Spleen (tissue), 11 donors: Measurements from ENCODE around the gene KAT6B. TPM values are rescaled to one million over a fixed set of nuclear protein-coding genes. Genes with fewer than 3 reads are reported as not detected.

ENCODE experiments used
- DNase-seq: peaks from one replicate; pipeline ENCODE4 v3.0.0-alpha.2; 2020
- H3K27ac ChIP-seq, 8 donors: fragments of 200-600 bp; sonication (generic) in 7 of 8; 1 replicate in 4 of 8; 2 replicates in 4 of 8; pipeline versions ENCODE4 v1.5.0 to v1.8.0; 2016 to 2021; ENCODE audit warnings: inconsistent platforms in 4 of 8, mild to moderate bottlenecking in 4 of 8, moderate library complexity in 1 of 8
- H3K27me3 ChIP-seq, 7 donors: fragments of 200-600 bp; sonication (generic) in 6 of 7; replicated peaks in 1 of 7; 1 replicate in 4 of 7; 2 replicates in 3 of 7; pipeline versions ENCODE4 v1.5.0 to v1.8.0; 2016 to 2021; ENCODE audit warnings: inconsistent platforms in 3 of 7, mild to moderate bottlenecking in 1 of 7
- H3K36me3 ChIP-seq, 6 donors: fragments of 200-600 bp; sonication (generic) in 5 of 6; 1 replicate in 4 of 6; 2 replicates in 2 of 6; pipeline versions ENCODE4 v1.5.0 to v1.8.0; 2016 to 2021; ENCODE audit warnings: inconsistent platforms in 2 of 6
- H3K4me1 ChIP-seq, 6 donors: fragments of 200-600 bp; sonication (generic) in 5 of 6; 1 replicate in 3 of 6; 2 replicates in 3 of 6; pipeline versions ENCODE4 v1.5.0 to v1.8.0; 2016 to 2021; ENCODE audit warnings: inconsistent platforms in 3 of 6
- H3K4me3 ChIP-seq, 8 donors: fragments of 200-600 bp; sonication (generic) in 7 of 8; 1 replicate in 4 of 8; 2 replicates in 4 of 8; pipeline versions ENCODE4 v1.5.0 to v1.8.0; 2016 to 2021; ENCODE audit warnings: inconsistent platforms in 4 of 8, mild to moderate bottlenecking in 4 of 8, moderate library complexity in 2 of 8
- H3K9me3 ChIP-seq, 8 donors: fragments of 200-600 bp; sonication (generic) in 7 of 8; 1 replicate in 4 of 8; 2 replicates in 4 of 8; pipeline versions ENCODE4 v1.5.0 to v1.8.0; 2016 to 2021; ENCODE audit warnings: inconsistent platforms in 4 of 8
- CTCF ChIP-seq, 11 experiments: fragments of 200-600 bp in 7 of 11; fragments of 450-650 bp in 4 of 11; sonication (generic) in 4 of 11; IDR thresholded peaks in 8 of 11; conservative IDR thresholded peaks in 3 of 11; 1 replicate in 7 of 11; 2 replicates in 4 of 11; pipeline versions ENCODE4 v1.4.0 to v1.8.0; 2016 to 2021; ENCODE audit warnings: antibody characterized with exemption in 11 of 11, inconsistent platforms in 4 of 11, mild to moderate bottlenecking in 1 of 11
- POLR2A ChIP-seq, 3 donors: fragments of 450-650 bp; IDR thresholded peaks; one replicate each; pipeline ENCODE4 v1.5.1; 2017; ENCODE audit warnings: antibody characterized with exemption in 3 of 3, mild to moderate bottlenecking in 1 of 3
- POLR2AphosphoS5 ChIP-seq, 3 donors: sonication (generic); formaldehyde crosslinking; IDR thresholded peaks; one replicate each; pipeline ENCODE4 v1.5.1; 2017; ENCODE audit warnings: antibody characterized with exemption in 3 of 3
- WGBS, 5 donors: extraction: QIAGEN DNeasy Blood & Tissue Kit in 3 of 5; methylation state at CpG; one replicate each; pipeline versions ENCODE4 v1.1.5 to v1.1.7; 2013 to 2018; 5-methylcytosine and 5-hydroxymethylcytosine counted together
- intact Hi-C: fragments of 100-400 bp; cut with DNase I; formaldehyde crosslinking; loops from one replicate; pipeline ENCODE4 v1.15.0; 2023; ENCODE audit warnings: low total_unique reads
- polyA plus RNA-seq, 3 donors: library from polyadenylated mRNA; stranded (reverse); fragments of 200-250 nt; gene quantifications; one replicate each; pipeline ENCODE4 v1.2.1, GENCODE V29; 2013
- total RNA-seq, 7 donors: library from RNA; depleted of rRNA in 3 of 7; stranded (reverse); fragments of >200 nt in 3 of 7; fragmentation: NEBNext Ultra II Directional in 4 of 7; extraction: Animal tissue kit (Norgen Biotek cat#: 25700) in 4 of 7; gene quantifications; one replicate each; pipeline versions ENCODE4 v1.1.0 to v1.2.1, GENCODE V29; 2016 to 2021
- donor health status: healthy with polysubstance abuse.
- donor health status: DM: no; HTN: no; CAD: no; lungs with moderate emphysema.
- donor health status: DM: no; HTN: no; CAD: no.
- donor health status: Bipolar disorder and iron deficiency.
- donor health status: healthy.
- donor health status: DM: no; HTN: no; CAD: no.
- donor health status: DM: yes; HTN: yes; CAD: no.

KAT6B gene
- total and polyA plus RNA-seq, 10 donors, result 2.9 to 61.0 (median 46.0) TPM

- TF ChIP-seq CTCF (IDR thresholded peaks at IDR 0.05 in 8 of 11, conservative IDR thresholded peaks at IDR 0.05 in 3 of 11), result no peak
- no peak for TF ChIP-seq POLR2A (IDR thresholded peaks at IDR 0.05)
- TF ChIP-seq POLR2AphosphoS5 (IDR thresholded peaks at IDR 0.05), result no peak
- no peaks in the 10 kb centered on the region for H3K36me3 ChIP-seq
- no peak for DNase-seq
- intact Hi-C loops, result no loop called here
- 65 to 82% (median 77%) methylated on average over 3 of the region's 3 CpGs for WGBS, 5 donors
- H3K27me3 ChIP-seq, result no peaks in the 10 kb centered on the region
- H3K27ac ChIP-seq, result no peak overlapping the region
- peaks cover 7 to 33% (median 15%) of the 10 kb centered on the region in 6 donors for H3K4me1 ChIP-seq
- H3K4me3 ChIP-seq, result no peak overlapping the region
- peaks cover 0 to 9% (median 7%) of the 10 kb centered on the region in 8 donors for H3K9me3 ChIP-seq
These were observed 4.9 kb upstream of the KAT6B start for GRCh38 chr10:74821501-74821900.

DNA sequence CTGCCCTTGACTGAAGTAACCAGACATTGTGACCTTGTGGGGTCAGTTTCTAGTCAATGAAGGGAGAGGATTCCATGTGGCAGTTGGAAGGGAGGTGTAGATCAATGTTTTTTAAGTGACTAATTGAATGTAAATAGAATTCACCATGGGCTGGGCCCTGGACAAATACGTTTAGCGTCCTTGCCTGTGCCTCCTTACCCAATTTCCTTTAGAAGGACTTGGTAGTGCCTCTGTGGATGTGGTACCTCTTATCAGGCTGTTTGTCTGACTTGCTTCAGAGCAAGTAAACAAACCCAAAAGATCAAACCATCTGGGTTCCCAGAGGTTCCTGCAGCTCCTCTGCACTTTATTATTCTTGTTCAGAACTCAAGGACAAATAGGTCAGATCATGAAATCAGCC lies 4.3 kb upstream of the KAT6B start:
- 37 to 72% (median 58%) methylated on average over 2 of the region's 2 CpGs for WGBS, 5 donors
- Histone ChIP-seq H3K4me1 (peaks cover 8 to 34% (median 16%) of the 10 kb centered on the region in 6 donors), H3K27me3 (no peaks in the 10 kb centered on the region), H3K27ac (peak overlapping the region in 1 of 8 donors; percentile 6), H3K4me3 (no peak overlapping the region), H3K9me3 (peaks cover 0 to 3% (median 2%) of the 10 kb centered on the region in 8 donors), H3K36me3 (no peaks in the 10 kb centered on the region)
- TF ChIP-seq CTCF (IDR thresholded peaks at IDR 0.05 in 8 of 11, conservative IDR thresholded peaks at IDR 0.05 in 3 of 11), result no peak
- no peak for TF ChIP-seq POLR2AphosphoS5 (IDR thresholded peaks at IDR 0.05)
- TF ChIP-seq POLR2A (IDR thresholded peaks at IDR 0.05), result no peak
- DNase-seq, result no peak
- intact Hi-C loops, result no loop called here

DNA sequence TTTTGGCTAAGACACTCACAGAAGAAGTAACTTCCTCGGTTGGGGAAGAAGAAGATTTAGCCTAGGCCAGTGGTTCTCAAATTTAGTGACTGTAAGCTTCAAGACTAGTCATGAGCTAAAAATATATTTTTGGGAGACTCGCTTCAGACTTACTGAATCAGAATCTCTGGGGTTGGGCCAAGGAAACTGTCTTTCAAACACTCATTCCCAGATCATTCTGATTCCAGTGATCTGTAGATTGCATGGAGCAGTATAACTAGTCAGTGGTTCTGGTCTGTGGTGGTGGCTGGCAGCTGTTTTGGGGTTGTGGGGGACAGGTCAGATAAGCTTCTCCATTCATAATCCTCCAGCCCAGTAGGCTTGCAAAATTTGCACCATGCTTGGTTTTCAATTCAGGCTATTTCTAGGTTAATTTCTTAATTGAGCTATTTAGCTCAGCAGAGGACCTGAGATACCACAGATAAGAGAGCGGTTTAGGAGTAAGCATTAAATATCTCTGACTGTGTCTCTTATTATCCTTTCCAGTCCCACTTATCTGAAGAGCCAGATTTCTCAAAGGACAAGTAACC lies 3.8 kb upstream of the KAT6B start:
- intact Hi-C loops, result no loop called here
- H3K27ac ChIP-seq, result peak overlapping the region in 1 of 8 donors; percentile 6

More for the DNA sequence above, 3.8 kb upstream of the KAT6B start:
- H3K4me3 ChIP-seq, result no peak overlapping the region
- WGBS, 5 donors, result 63 to 77% (median 69%) methylated on average over 3 of the region's 3 CpGs
- H3K4me1 ChIP-seq, result peaks cover 12 to 39% (median 21%) of the 10 kb centered on the region in 6 donors
- no peaks in the 10 kb centered on the region for H3K36me3 ChIP-seq
- no peaks in the 10 kb centered on the region for H3K27me3 ChIP-seq
- no peak for TF ChIP-seq POLR2A (IDR thresholded peaks at IDR 0.05)
- no peak for TF ChIP-seq POLR2AphosphoS5 (IDR thresholded peaks at IDR 0.05)
- TF ChIP-seq CTCF (IDR thresholded peaks at IDR 0.05 in 8 of 11, conservative IDR thresholded peaks at IDR 0.05 in 3 of 11), result no peak
- no peaks in the 10 kb centered on the region for H3K9me3 ChIP-seq
- no peak for DNase-seq
